GM23338 (cell line): ENCODE results near the gene TPM2. TPM values are rescaled to one million over a fixed set of nuclear protein-coding genes. Genes with fewer than 3 reads are reported as not detected.

Experiments used
- ATAC-seq: fragments of 200-7000 bp; cut with Tn5 transposase; 3 replicates; pipeline ENCODE4 v1.9.1; 2020
- DNase-seq: peaks from one replicate; pipeline ENCODE4 v3.0.0-alpha.2; 2015; ENCODE audit warnings: low spot score
- H2AFZ ChIP-seq: fragments of 200-600 bp; sonication (generic); 2 replicates; pipeline ENCODE4 v1.8.0; 2016; ENCODE audit warnings: antibody characterized with exemption, mild to moderate bottlenecking, moderate library complexity
- H3F3A ChIP-seq: fragments of 200-600 bp; sonication (generic); replicated peaks from 2 replicates; pipeline ENCODE4 v1.8.0; 2017; ENCODE audit warnings: antibody characterized with exemption, mixed run types, low read depth
- H3K27ac ChIP-seq: fragments of 200-600 bp; sonication (generic); 2 replicates; pipeline ENCODE4 v1.6.1; 2016; ENCODE audit warnings: low read depth
- H3K27me3 ChIP-seq: fragments of 200-600 bp; sonication (generic); 2 replicates; pipeline ENCODE4 v1.8.0; 2016; ENCODE audit warnings: mild to moderate bottlenecking, mixed run types, moderate library complexity; ENCODE audit not compliant: insufficient read depth
- H3K36me3 ChIP-seq: fragments of 200-600 bp; sonication (generic); 2 replicates; pipeline ENCODE4 v1.8.0; 2016; ENCODE audit warnings: mild to moderate bottlenecking; ENCODE audit not compliant: insufficient read depth
- H3K4me1 ChIP-seq: fragments of 200-600 bp; sonication (generic); 2 replicates; pipeline ENCODE4 v1.8.0; 2016; ENCODE audit warnings: mild to moderate bottlenecking, moderate library complexity; ENCODE audit not compliant: insufficient read depth
- H3K4me2 ChIP-seq: fragments of 200-600 bp; sonication (generic); 2 replicates; pipeline ENCODE4 v1.7.1; 2017; ENCODE audit warnings: mixed run types
- H3K4me3 ChIP-seq: fragments of 200-600 bp; sonication (generic); 2 replicates; pipeline ENCODE4 v1.6.1; 2016; ENCODE audit warnings: mixed run types
- H3K79me2 ChIP-seq: fragments of 200-600 bp; sonication (generic); replicated peaks from 2 replicates; pipeline ENCODE4 v1.8.0; 2017; ENCODE audit warnings: mild to moderate bottlenecking; ENCODE audit not compliant: insufficient read depth
- H3K9me2 ChIP-seq: fragments of 200-600 bp; sonication (generic); 2 replicates; pipeline ENCODE4 v1.8.0; 2017; ENCODE audit not compliant: insufficient read depth
- H4K20me1 ChIP-seq: fragments of 200-600 bp; sonication (generic); replicated peaks from 2 replicates; pipeline ENCODE4 v1.8.0; 2017; ENCODE audit warnings: mild to moderate bottlenecking; ENCODE audit not compliant: insufficient read depth
- H3K27ac Mint-ChIP-seq: 2 replicates; pipeline ENCODE4 v1.8.0; 2020; ENCODE audit warnings: inconsistent platforms, mild to moderate bottlenecking, moderate library complexity, mixed read lengths
- H3K27me3 Mint-ChIP-seq: 3 replicates; pipeline ENCODE4 v1.8.0; 2022; ENCODE audit warnings: low read depth, mild to moderate bottlenecking, moderate library complexity, mixed read lengths, inconsistent platforms; ENCODE audit not compliant: insufficient read depth, poor library complexity
- H3K36me3 Mint-ChIP-seq: 3 replicates; pipeline ENCODE4 v1.8.0; 2021; ENCODE audit warnings: low read depth, mild to moderate bottlenecking, inconsistent platforms, moderate library complexity, mixed read lengths
- H3K4me1 Mint-ChIP-seq: 3 replicates; pipeline ENCODE4 v1.8.0; 2020; ENCODE audit warnings: mild to moderate bottlenecking, inconsistent platforms, mixed read lengths
- H3K4me3 Mint-ChIP-seq: 3 replicates; pipeline ENCODE4 v1.8.0; 2021; ENCODE audit warnings: moderate library complexity, mild to moderate bottlenecking, inconsistent platforms, mixed read lengths
- H3K9me3 Mint-ChIP-seq: 3 replicates; pipeline ENCODE4 v1.8.0; 2020; ENCODE audit warnings: moderate library complexity, mild to moderate bottlenecking, inconsistent platforms, mixed read lengths
- CTCF ChIP-seq, 2 experiments: fragments of 200-600 bp in 1 of 2; sonication (generic) in 1 of 2; conservative IDR thresholded peaks; 2 replicates each; pipeline versions ENCODE4 v1.5.1 to v1.6.1; 2016 to 2017; ENCODE audit warnings: antibody characterized with exemption in 2 of 2, low read depth in 2 of 2, mild to moderate bottlenecking in 2 of 2, moderate library complexity in 1 of 2
- EZH2 ChIP-seq: fragments of 200-600 bp; sonication (generic); IDR thresholded peaks from one replicate; pipeline ENCODE4 v1.8.0; 2017; ENCODE audit warnings: antibody characterized with exemption, mild to moderate bottlenecking, low read depth; ENCODE audit not compliant: unreplicated experiment
- EZH2phosphoT487 ChIP-seq: fragments of 200-600 bp; sonication (generic); IDR thresholded peaks from one replicate; pipeline ENCODE4 v1.8.1; 2018; ENCODE audit warnings: antibody characterized with exemption; ENCODE audit not compliant: unreplicated experiment
- NANOG ChIP-seq: IDR thresholded peaks from 2 replicates; pipeline ENCODE4 v1.6.1; 2016; ENCODE audit warnings: antibody characterized with exemption, borderline replicate concordance
- STAT1 ChIP-seq: IDR thresholded peaks from one replicate; pipeline ENCODE4 v1.6.1; 2016; ENCODE audit warnings: antibody characterized with exemption; ENCODE audit not compliant: unreplicated experiment
- ZNF331 ChIP-seq: fragments of 250-450 bp; sonication (Bioruptor Pico); IDR thresholded peaks from 2 replicates; pipeline ENCODE4 v1.5.0; 2020; ENCODE audit warnings: low read depth, mild to moderate bottlenecking, moderate library complexity
- ZNF462 ChIP-seq: fragments of 250-450 bp; sonication (Bioruptor Pico); IDR thresholded peaks from 2 replicates; pipeline ENCODE4 v1.5.0; 2020; ENCODE audit warnings: mild to moderate bottlenecking, moderate library complexity
- polyA plus RNA-seq: library from polyadenylated mRNA; unstranded; fragments of >200 nt; fragmentation: Nextera tagmentation; extraction: Ambion mirVana; gene quantifications from 2 replicates; pipeline ENCODE4 v1.2.1, GENCODE V29; 2016
- total RNA-seq: library from RNA; depleted of rRNA; stranded (reverse); fragments of >200 nt; shearing (Covaris generic); gene quantifications from 2 replicates; pipeline ENCODE4 v1.2.3, GENCODE V29; 2014

Gene TPM2
- total and polyA plus RNA-seq, 2 experiments from 2014 or later, result 116 to 488 TPM

- peaks cover 22% of the 10 kb centered on the region for H3K79me2 ChIP-seq
- Mint-ChIP-seq H3K4me3 (peak overlapping the region; percentile 95), H3K36me3 (peaks cover 49% of the 10 kb centered on the region), H3K4me1 (peaks cover 33% of the 10 kb centered on the region), H3K27ac (peak overlapping the region; percentile 93; the same call in 1 of the 2 replicates), H3K9me3 (no peaks in the 10 kb centered on the region; the same call in 1 of the 3 replicates), H3K27me3 (peaks cover 3% of the 10 kb centered on the region)
- DNase-seq, result no peak
- ATAC-seq, result no peak
- peak overlapping the region; percentile 94 for H3K4me3 ChIP-seq
- H3K36me3 ChIP-seq, result peaks cover 21% of the 10 kb centered on the region
- no peaks in the 10 kb centered on the region for H3K27me3 ChIP-seq
- peak overlapping the region; percentile 96 for H3K4me2 ChIP-seq
- peaks cover 7% of the 10 kb centered on the region; the same call in 1 of the 2 replicates for H3F3A ChIP-seq
- peaks cover 6% of the 10 kb centered on the region; the same call in 1 of the 2 replicates for H4K20me1 ChIP-seq
- H3K4me1 ChIP-seq, result peaks cover 17% of the 10 kb centered on the region; the same call in 1 of the 2 replicates
- no peak overlapping the region for H3K27ac ChIP-seq
- no peak for TF ChIP-seq ZNF331 (CRISPR knock-in tag)
- no peak for TF ChIP-seq CTCF (conservative IDR thresholded peaks at IDR 0.05; ENCODE audit: low read depth in 2 of 2)
- TF ChIP-seq STAT1, result no peak
- TF ChIP-seq EZH2, result no peak
- no peaks in the 10 kb centered on the region for H3K9me2 ChIP-seq
- 0 out of 2 replicates have a peak overlapping the region, but pooled peaks have one; percentile 32 for H2AFZ ChIP-seq
These were observed 875 bp downstream of the TPM2 start for GRCh38 chr9:35688558-35689541.

- H3K27me3 ChIP-seq, result no peaks in the 10 kb centered on the region
- Mint-ChIP-seq H3K9me3 (no peaks in the 10 kb centered on the region; the same call in 1 of the 3 replicates), H3K36me3 (peaks cover 57% of the 10 kb centered on the region), H3K27me3 (peaks cover 3% of the 10 kb centered on the region), H3K27ac (no peak overlapping the region), H3K4me1 (peaks cover 33% of the 10 kb centered on the region), H3K4me3 (peak overlapping the region; percentile 95)
- peak overlapping the region; percentile 94 for H3K4me3 ChIP-seq
- no peak overlapping the region for H2AFZ ChIP-seq
- H3K9me2 ChIP-seq, result no peaks in the 10 kb centered on the region
- H3K27ac ChIP-seq, result no peak overlapping the region
- DNase-seq (no peak), ATAC-seq (no peak)
- H3K4me1 ChIP-seq, result peaks cover 17% of the 10 kb centered on the region; the same call in 1 of the 2 replicates
- peaks cover 22% of the 10 kb centered on the region for H3K79me2 ChIP-seq
- peaks cover 26% of the 10 kb centered on the region for H3K36me3 ChIP-seq
- peaks cover 6% of the 10 kb centered on the region; the same call in 1 of the 2 replicates for H4K20me1 ChIP-seq
- peak overlapping the region; percentile 96 for H3K4me2 ChIP-seq
- H3F3A ChIP-seq, result peaks cover 10% of the 10 kb centered on the region; the same call in 1 of the 2 replicates
- TF ChIP-seq NANOG, result no peak
- no peak for TF ChIP-seq EZH2
- TF ChIP-seq EZH2phosphoT487, result no peak
- TF ChIP-seq CTCF (conservative IDR thresholded peaks at IDR 0.05; ENCODE audit: low read depth in 2 of 2), result no peak
- no peak for TF ChIP-seq ZNF331 (CRISPR knock-in tag)
- TF ChIP-seq ZNF462 (CRISPR knock-in tag), result no peak
These were observed 1.7 kb downstream of the TPM2 start for GRCh38 chr9:35687972-35688557.
